22Rv1 (cell line): Measurements from ENCODE around the gene EGR1.
"Not testable (repeated sequence)": the region's sequence is repeated elsewhere in the genome, so short reads cannot be mapped to it uniquely, and the experiment has no call there.

ENCODE experiments used
- ZFX ChIP-seq: fragments of 450-650 bp; IDR thresholded peaks from 2 replicates; pipeline ENCODE4 v1.6.1; 2017; ENCODE audit warnings: antibody characterized with exemption, borderline replicate concordance
- TF ChIP-seq, protein P1 (sequence below): fragments of 450-650 bp; IDR thresholded peaks from 2 replicates; pipeline ENCODE4 v1.5.1; 2017; ENCODE audit warnings: mild to moderate bottlenecking

DNA sequence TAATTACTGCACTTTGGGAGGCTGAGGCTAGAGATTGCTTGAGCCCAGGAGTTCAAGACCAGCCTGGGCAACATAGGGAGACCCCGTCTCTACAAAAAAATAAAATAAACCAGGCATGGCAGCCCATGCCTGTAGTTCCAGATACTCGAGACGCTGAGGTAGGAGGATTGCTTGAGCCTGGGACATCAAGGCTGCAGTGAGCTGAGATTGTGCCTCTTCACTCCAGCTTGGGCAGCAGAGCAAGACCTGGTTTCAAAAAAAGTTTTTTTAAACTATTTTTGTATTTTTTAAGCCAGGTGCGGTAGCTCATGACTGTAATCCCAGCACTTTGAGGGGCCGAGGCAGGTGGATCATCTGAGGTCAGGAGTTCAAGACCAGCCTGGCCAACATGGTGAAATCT, 7.9 kb downstream of the EGR1 start:
- TF ChIP-seq, protein P1, sequence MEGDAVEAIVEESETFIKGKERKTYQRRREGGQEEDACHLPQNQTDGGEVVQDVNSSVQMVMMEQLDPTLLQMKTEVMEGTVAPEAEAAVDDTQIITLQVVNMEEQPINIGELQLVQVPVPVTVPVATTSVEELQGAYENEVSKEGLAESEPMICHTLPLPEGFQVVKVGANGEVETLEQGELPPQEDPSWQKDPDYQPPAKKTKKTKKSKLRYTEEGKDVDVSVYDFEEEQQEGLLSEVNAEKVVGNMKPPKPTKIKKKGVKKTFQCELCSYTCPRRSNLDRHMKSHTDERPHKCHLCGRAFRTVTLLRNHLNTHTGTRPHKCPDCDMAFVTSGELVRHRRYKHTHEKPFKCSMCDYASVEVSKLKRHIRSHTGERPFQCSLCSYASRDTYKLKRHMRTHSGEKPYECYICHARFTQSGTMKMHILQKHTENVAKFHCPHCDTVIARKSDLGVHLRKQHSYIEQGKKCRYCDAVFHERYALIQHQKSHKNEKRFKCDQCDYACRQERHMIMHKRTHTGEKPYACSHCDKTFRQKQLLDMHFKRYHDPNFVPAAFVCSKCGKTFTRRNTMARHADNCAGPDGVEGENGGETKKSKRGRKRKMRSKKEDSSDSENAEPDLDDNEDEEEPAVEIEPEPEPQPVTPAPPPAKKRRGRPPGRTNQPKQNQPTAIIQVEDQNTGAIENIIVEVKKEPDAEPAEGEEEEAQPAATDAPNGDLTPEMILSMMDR, result not testable (repeated sequence)
- not testable (repeated sequence) for TF ChIP-seq ZFX
